Body of pancreas (tissue), 4 donors: Measurements from ENCODE around the gene NINL. TPM values are rescaled to one million over a fixed set of nuclear protein-coding genes. Genes with fewer than 3 reads are reported as not detected.
"Not testable (repeated sequence)": the region's sequence is repeated elsewhere in the genome, so short reads cannot be mapped to it uniquely, and the experiment has no call there.

Experiments used
- ATAC-seq: fragments of 150-250 bp; one replicate; pipeline ENCODE4 v1.9.1; 2016
- DNase-seq, 4 donors: peaks; one replicate each; pipeline ENCODE4 v3.0.0-alpha.2; 2019
- H3K27ac ChIP-seq, 4 donors: fragments of 200-600 bp; sonication (generic); 1 replicate in 3 of 4; 2 replicates in 1 of 4; pipeline versions ENCODE4 v1.5.1 to v1.6.1; 2016 to 2019; ENCODE audit warnings: mild to moderate bottlenecking in 1 of 4, mixed read lengths in 1 of 4, moderate library complexity in 1 of 4
- H3K27me3 ChIP-seq, 2 donors: fragments of 200-600 bp; sonication (generic); one replicate each; pipeline ENCODE4 v1.6.0; 2016; ENCODE audit warnings: mild to moderate bottlenecking in 1 of 2
- H3K36me3 ChIP-seq, 2 donors: fragments of 200-600 bp; sonication (generic); replicated peaks in 1 of 2; 2 replicates each; pipeline ENCODE4 v1.5.1; 2016; ENCODE audit warnings: low read depth in 2 of 2; ENCODE audit not compliant: insufficient read depth in 1 of 2
- H3K4me1 ChIP-seq: fragments of 200-600 bp; sonication (generic); one replicate; pipeline ENCODE4 v1.6.0; 2016
- H3K4me3 ChIP-seq, 2 donors: fragments of 200-600 bp; sonication (generic); 1 replicate in 1 of 2; 2 replicates in 1 of 2; pipeline ENCODE4 v1.5.1; 2016 to 2019
- H3K9me3 ChIP-seq, 3 donors: fragments of 200-600 bp; sonication (generic); 1 replicate in 2 of 3; 2 replicates in 1 of 3; pipeline ENCODE4 v1.5.1; 2016
- POLR2A ChIP-seq, 3 donors: fragments of 450-650 bp; IDR thresholded peaks; one replicate each; pipeline ENCODE4 v1.6.1; 2016; ENCODE audit warnings: antibody characterized with exemption in 3 of 3, mild to moderate bottlenecking in 2 of 3
- WGBS, 2 donors: methylation state at CpG; one replicate each; pipeline ENCODE4 v1.1.5; 2017; 5-methylcytosine and 5-hydroxymethylcytosine counted together
- intact Hi-C: fragments of 100-400 bp; cut with DNase I; formaldehyde crosslinking; loops from one replicate; pipeline ENCODE4 v1.15.1; 2023
- total RNA-seq, 2 donors: library from RNA; depleted of rRNA; stranded (reverse); fragments of >200 nt; gene quantifications; one replicate each; pipeline ENCODE4 v1.1.0, GENCODE V29; 2016
- TF ChIP-seq, protein P1 (sequence below), 7 experiments: fragments of 450-650 bp in 4 of 7; fragments of 200-600 bp in 3 of 7; sonication (generic) in 3 of 7; IDR thresholded peaks; one replicate each; pipeline ENCODE4 v1.5.1; 2016 to 2019; ENCODE audit warnings: antibody characterized with exemption in 7 of 7

The NINL gene
- total RNA-seq, 2 donors from 2014 or later = 6.7 to 34.9 TPM

DNA sequence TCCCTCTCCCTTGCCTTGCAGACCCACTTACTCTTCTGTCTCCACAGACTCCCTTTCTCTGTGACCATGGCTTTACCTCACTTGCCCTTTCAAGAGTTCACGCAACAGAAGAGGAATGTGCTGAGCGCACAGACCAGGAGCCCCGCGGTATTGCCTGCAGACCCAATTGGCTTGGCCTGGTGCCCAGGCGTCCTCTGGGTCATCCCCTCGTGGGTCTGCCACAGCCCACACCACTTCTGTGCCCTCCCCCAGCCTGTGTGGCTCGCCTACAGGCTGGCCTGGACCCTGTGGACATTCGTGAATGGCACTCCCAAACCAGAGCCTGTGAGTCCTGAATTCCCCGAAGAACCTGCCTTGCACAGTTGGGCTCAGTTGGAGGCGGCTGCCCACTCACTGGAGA, 15.3 kb upstream of the NINL start:
- no peak overlapping the region for H3K4me3 ChIP-seq
- 79 to 80% methylated on average over 10 of the region's 10 CpGs for WGBS, 2 donors
- H3K9me3 ChIP-seq = no peaks in the 10 kb centered on the region
- H3K36me3 ChIP-seq = no peaks in the 10 kb centered on the region
- no peaks in the 10 kb centered on the region for H3K27me3 ChIP-seq
- H3K27ac ChIP-seq = no peak overlapping the region
- no peaks in the 10 kb centered on the region for H3K4me1 ChIP-seq
- DNase-seq (no peak), ATAC-seq (no peak)
- TF ChIP-seq, protein P1, sequence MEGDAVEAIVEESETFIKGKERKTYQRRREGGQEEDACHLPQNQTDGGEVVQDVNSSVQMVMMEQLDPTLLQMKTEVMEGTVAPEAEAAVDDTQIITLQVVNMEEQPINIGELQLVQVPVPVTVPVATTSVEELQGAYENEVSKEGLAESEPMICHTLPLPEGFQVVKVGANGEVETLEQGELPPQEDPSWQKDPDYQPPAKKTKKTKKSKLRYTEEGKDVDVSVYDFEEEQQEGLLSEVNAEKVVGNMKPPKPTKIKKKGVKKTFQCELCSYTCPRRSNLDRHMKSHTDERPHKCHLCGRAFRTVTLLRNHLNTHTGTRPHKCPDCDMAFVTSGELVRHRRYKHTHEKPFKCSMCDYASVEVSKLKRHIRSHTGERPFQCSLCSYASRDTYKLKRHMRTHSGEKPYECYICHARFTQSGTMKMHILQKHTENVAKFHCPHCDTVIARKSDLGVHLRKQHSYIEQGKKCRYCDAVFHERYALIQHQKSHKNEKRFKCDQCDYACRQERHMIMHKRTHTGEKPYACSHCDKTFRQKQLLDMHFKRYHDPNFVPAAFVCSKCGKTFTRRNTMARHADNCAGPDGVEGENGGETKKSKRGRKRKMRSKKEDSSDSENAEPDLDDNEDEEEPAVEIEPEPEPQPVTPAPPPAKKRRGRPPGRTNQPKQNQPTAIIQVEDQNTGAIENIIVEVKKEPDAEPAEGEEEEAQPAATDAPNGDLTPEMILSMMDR (IDR thresholded peaks at IDR 0.05) = no peak
- TF ChIP-seq POLR2A (IDR thresholded peaks at IDR 0.05) = no peak
- intact Hi-C loops = no loop called here

DNA sequence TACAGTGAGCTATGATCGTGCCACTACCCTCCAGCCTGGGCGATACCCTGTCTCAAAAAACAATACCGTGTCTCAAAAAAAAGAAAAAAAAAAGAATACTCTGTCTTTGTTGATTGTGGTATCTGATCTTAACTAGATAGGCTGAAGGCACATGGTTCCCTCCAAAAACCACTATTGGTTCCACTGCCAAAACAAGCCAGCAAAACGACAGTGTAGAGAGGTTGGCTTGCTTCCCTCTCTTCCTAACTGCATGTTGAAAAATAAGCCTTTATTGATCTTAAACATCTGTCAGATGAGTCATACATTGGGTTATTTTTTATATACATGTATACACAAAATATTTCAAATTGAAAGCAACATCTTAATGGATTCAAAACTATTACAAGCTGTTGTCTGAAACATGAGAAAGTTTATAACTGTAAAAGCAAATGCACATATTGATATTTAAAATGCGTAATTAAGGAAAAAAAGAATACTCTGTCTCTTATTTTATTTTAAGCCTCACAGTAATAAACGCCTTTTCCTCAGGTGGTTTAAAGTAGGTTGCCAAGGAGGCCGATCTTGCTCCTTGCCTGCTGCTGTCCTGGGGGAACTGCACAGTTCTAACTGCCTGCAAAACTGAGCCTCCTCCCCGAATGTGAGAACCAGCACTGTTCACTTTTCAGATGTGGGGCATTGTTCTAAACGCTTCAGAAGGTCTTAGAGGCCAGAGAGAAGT, 7.0 kb upstream of the NINL start:
- ATAC-seq = no peak
- intact Hi-C loops = no loop called here
- no peak overlapping the region for H3K4me3 ChIP-seq
- DNase-seq = no peak
- no peaks in the 10 kb centered on the region for H3K36me3 ChIP-seq
- 55 to 58% methylated on average over 9 of the region's 9 CpGs for WGBS, 2 donors
- H3K27me3 ChIP-seq = no peaks in the 10 kb centered on the region
- TF ChIP-seq, protein P1 (IDR thresholded peaks at IDR 0.05) = no peak
- no peak for TF ChIP-seq POLR2A (IDR thresholded peaks at IDR 0.05)
- no peaks in the 10 kb centered on the region for H3K4me1 ChIP-seq
- no peaks in the 10 kb centered on the region for H3K9me3 ChIP-seq
- no peak overlapping the region for H3K27ac ChIP-seq

DNA sequence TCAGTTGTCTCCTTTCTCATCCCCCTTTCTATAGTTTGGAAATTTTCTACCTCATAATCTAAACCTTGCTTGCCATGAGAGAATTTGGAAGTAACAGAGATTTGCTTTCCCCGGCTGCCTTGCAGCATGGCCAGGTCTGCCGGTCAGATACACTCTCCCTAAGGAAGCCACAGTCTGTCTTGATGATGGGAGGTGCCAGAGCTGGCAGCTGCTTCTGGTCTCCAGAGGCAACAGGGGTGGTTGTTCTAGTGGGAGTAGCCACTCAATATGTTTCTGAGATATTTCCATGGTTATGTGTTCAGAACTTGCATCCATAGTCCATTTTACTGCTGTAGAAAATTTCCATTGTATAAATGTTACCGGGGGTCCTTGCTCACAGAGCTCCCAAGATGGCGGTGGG, 5.4 kb upstream of the NINL start:
- ATAC-seq, H3K4me3 ChIP-seq, DNase-seq, H3K9me3 ChIP-seq, H3K36me3 ChIP-seq, intact Hi-C loops, H3K27me3 ChIP-seq, H3K27ac ChIP-seq, H3K4me1 ChIP-seq: not testable (repeated sequence)
- 89 to 97% methylated on average over 4 of the region's 4 CpGs for WGBS, 2 donors

DNA sequence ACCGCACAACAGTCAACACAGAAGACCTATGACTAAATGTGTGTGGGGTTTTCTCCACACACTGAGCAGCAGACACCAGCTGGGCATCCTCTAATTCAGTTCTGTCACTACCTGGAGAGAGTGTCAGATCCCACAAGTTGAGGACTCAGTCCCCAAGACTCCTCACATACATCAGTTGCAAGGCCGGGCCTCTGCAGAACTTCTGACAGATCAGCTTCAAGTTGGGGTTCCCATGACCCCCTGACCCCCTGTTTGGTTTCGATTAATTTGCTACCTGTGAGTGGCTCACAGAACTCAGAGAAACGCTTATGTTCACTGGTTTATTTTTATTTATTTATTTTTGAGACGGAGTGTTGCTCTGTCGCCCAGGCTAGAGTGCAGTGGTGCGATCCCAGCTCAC, 3.2 kb upstream of the NINL start:
- ATAC-seq (no peak), DNase-seq (no peak)
- Histone ChIP-seq H3K4me3 (no peak overlapping the region), H3K36me3 (no peaks in the 10 kb centered on the region), H3K4me1 (peaks cover 9% of the 10 kb centered on the region), H3K27ac (no peak overlapping the region), H3K27me3 (no peaks in the 10 kb centered on the region), H3K9me3 (no peaks in the 10 kb centered on the region)
- intact Hi-C loops = no loop called here
- WGBS, 2 donors = 86 to 91% methylated on average over 7 of the region's 7 CpGs
- TF ChIP-seq, protein P1 (IDR thresholded peaks at IDR 0.05) = no peak
- TF ChIP-seq POLR2A (IDR thresholded peaks at IDR 0.05) = no peak

DNA sequence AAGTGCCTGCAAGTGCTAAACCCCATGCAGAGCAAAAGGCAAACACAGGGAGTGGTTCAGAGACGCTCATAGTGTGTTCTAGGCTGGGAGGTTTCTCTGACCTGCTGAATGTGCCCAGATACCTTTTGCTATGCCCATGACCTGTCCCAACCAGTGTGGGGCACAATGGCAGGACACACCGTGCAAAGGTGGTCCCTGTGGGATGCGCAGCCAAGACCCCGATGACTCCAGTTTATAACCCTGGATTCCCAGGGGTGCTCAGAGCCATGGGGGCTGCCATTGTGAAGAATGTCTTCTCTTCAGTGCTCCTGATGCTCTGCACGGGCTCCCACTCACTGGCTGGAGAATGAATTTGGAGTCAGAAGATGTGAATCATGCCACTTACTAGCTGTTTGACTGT, 2.2 kb upstream of the NINL start:
- WGBS, 2 donors = 76 to 80% methylated on average over 2 to 5 of the region's 5 CpGs
- no peaks in the 10 kb centered on the region for H3K27me3 ChIP-seq
- no peaks in the 10 kb centered on the region for H3K36me3 ChIP-seq
- no peak overlapping the region for H3K27ac ChIP-seq
- H3K4me3 ChIP-seq = no peak overlapping the region
- peaks cover 13% of the 10 kb centered on the region for H3K4me1 ChIP-seq
- H3K9me3 ChIP-seq = no peaks in the 10 kb centered on the region
- no peak for DNase-seq
- ATAC-seq = no peak
- TF ChIP-seq, protein P1 (IDR thresholded peaks at IDR 0.05) = no peak
- TF ChIP-seq POLR2A (IDR thresholded peaks at IDR 0.05) = no peak
- intact Hi-C loops = no loop called here
